AG04450 (cell line): ENCODE results near the gene HOXC10. TPM values are rescaled to one million over a fixed set of nuclear protein-coding genes. Genes with fewer than 3 reads are reported as not detected.

ENCODE experiments used
- CTCF ChIA-PET: fragments of 300-600, 350-600 bp; formaldehyde crosslinking; extraction: SDS; loops from one replicate; lab custom pipeline; 2022; ENCODE audit warnings: antibody characterized with exemption, inconsistent platforms; lab: Charles Lee
- POLR2A ChIA-PET: fragments of 350-600 bp; formaldehyde crosslinking; extraction: SDS; loops from one replicate; lab custom pipeline; 2021; ENCODE audit warnings: antibody characterized with exemption, inconsistent platforms; lab: Yijun Ruan, JAX
- DNase-seq: peaks from one replicate; pipeline ENCODE4 v3.0.0-alpha.2; 2011; ENCODE audit warnings: low read depth, low spot score
- H3K27ac ChIP-seq: one replicate; pipeline ENCODE4 v1.5.1; 2012; ENCODE audit warnings: low read depth, low read length, control low read depth
- H3K27me3 ChIP-seq: one replicate; pipeline ENCODE4 v1.6.0; 2012; ENCODE audit warnings: low read length; ENCODE audit not compliant: control insufficient read depth, insufficient read depth
- H3K4me3 ChIP-seq: 2 replicates; pipeline ENCODE4 v1.5.1; 2011; ENCODE audit warnings: mild to moderate bottlenecking, low read depth, low read length, control low read depth
- H3K9me3 ChIP-seq: 2 replicates; pipeline ENCODE4 v1.5.1; 2012; ENCODE audit warnings: low read length; ENCODE audit not compliant: control insufficient read depth, insufficient read depth
- polyA plus RNA-seq: library from polyadenylated mRNA; depleted of rRNA; stranded (reverse); fragments of >200 nt; gene quantifications from 2 replicates; pipeline ENCODE4 v1.2.3, GENCODE V29; 2011
- TF ChIP-seq, protein P1 (sequence below): IDR thresholded peaks from 2 replicates; pipeline ENCODE4 v1.5.1; 2011; ENCODE audit warnings: low read depth, low read length, control low read depth, inconsistent platforms

The HOXC10 gene
- polyA plus RNA-seq, 1 experiment, result not detected

DNA sequence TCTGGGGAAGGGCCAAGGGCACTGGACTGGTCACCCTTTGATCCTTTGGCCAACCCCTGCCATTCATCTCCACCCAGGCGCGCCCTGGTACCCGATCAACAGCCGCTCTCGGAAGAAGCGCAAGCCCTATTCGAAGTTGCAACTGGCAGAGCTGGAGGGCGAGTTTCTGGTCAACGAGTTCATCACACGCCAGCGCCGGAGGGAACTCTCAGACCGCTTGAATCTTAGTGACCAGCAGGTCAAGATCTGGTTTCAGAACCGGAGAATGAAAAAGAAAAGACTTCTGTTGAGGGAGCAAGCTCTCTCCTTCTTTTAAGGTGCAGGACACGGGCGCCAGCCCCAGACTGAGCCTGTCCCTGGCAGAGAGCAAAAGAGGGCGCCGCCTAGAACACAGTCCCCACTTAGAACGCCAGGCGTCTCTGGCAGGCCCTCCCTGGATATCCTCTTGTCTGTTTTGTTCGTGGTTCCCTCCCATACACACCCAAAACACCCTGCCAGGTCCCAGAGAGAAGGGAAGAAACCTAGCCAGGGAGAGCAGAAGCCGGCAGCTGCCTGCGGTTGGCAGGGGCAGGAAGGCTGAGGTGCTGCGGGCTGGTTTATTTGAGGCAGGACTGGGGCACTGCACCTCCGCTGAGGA, 28.6 kb upstream of the HOXC10 start:
- CTCF ChIA-PET, result no interaction called here
- H3K9me3 ChIP-seq, result peaks cover 13% of the 10 kb centered on the region; the same call in 1 of the 2 replicates
- no peak for DNase-seq
- peaks cover 95% of the 10 kb centered on the region for H3K27me3 ChIP-seq
- POLR2A ChIA-PET, result no interaction called here
- no peak overlapping the region for H3K4me3 ChIP-seq
- TF ChIP-seq, protein P1, sequence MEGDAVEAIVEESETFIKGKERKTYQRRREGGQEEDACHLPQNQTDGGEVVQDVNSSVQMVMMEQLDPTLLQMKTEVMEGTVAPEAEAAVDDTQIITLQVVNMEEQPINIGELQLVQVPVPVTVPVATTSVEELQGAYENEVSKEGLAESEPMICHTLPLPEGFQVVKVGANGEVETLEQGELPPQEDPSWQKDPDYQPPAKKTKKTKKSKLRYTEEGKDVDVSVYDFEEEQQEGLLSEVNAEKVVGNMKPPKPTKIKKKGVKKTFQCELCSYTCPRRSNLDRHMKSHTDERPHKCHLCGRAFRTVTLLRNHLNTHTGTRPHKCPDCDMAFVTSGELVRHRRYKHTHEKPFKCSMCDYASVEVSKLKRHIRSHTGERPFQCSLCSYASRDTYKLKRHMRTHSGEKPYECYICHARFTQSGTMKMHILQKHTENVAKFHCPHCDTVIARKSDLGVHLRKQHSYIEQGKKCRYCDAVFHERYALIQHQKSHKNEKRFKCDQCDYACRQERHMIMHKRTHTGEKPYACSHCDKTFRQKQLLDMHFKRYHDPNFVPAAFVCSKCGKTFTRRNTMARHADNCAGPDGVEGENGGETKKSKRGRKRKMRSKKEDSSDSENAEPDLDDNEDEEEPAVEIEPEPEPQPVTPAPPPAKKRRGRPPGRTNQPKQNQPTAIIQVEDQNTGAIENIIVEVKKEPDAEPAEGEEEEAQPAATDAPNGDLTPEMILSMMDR, result no peak
- H3K27ac ChIP-seq, result no peak overlapping the region

DNA sequence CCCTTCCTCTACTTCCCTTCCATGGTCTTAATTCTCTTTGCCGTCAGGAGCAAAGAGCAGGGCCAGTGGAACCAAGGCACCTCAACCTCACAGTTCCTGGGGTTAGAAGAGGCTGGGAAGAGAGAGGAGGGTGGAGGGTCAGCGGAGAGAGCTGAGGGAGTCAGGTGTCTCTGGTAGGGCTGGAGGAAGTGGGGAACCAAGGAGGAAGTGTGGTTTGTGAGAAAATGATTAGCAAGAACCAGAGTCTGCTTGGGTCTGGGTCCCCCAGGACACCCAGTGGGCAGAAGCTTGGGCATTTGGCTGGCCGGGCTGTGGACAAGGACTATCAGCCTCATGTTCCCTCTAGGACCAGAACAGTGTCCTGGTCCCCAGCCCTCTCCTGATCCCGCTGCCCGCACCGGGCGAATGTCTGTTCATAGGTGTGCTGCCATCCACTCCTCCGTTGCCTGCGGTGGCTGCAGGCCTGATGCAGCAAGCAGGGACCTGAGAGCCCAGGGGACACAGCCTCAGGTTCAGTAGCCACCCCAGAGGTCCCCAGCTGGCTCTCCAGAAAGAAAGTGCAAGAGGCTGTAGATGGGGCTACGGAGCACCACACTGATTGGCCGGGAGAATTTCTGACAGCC, 27.9 kb upstream of the HOXC10 start:
- Histone ChIP-seq H3K9me3 (peaks cover 9% of the 10 kb centered on the region; the same call in 1 of the 2 replicates), H3K27ac (no peak overlapping the region), H3K4me3 (no peak overlapping the region), H3K27me3 (peaks cover 95% of the 10 kb centered on the region)
- no peak for DNase-seq
- ChIA-PET POLR2A (no interaction called here), CTCF (no interaction called here)
- TF ChIP-seq, protein P1, result no peak

DNA sequence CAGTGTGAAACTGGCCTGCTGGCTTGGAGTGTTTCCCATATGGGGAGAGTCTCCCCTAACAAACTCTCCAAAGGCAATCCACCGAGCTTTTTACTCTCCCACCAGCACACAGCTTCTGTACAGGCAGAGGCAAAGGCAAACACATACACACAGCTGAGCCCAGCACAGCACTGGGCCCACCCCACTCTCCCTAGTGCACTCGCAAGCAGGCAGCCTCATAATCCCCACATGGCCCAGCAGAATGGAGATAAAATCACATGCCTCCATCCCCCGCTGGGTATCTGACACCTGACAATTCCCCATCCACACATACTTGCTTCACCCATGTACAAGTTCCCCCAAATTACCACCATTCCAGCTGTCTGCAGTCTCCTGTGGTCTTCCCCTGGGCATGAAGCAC, 26.8 kb upstream of the HOXC10 start:
- Histone ChIP-seq H3K27ac (no peak overlapping the region), H3K4me3 (no peak overlapping the region), H3K9me3 (peaks cover 5% of the 10 kb centered on the region; the same call in 1 of the 2 replicates), H3K27me3 (peaks cover 96% of the 10 kb centered on the region)
- POLR2A ChIA-PET, result no interaction called here
- no peak for DNase-seq
- CTCF ChIA-PET, result no interaction called here
- TF ChIP-seq, protein P1, result no peak

DNA sequence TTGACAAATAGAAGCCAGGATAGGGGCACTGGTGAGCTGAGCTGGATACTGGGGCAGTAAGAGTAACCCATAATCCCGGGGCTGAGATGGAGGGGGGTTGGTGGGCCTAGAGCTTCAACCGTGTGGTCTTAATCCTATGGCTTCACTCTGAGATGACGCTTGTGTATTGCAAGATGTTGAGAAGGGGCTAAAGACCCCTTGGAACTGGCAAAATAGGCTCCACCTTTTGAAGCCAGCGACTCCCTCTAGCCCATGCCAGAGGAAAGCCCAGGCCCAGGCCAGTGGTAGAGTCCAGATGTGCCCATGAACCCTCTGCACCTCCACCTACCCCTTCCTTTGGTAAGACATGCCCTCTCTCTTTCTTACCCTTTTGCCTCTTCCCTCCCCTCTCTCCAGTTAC, 25.6 kb upstream of the HOXC10 start:
- TF ChIP-seq, protein P1, result no peak
- Histone ChIP-seq H3K9me3 (peaks cover 8% of the 10 kb centered on the region; the same call in 1 of the 2 replicates), H3K4me3 (no peak overlapping the region), H3K27ac (no peak overlapping the region), H3K27me3 (peaks cover 96% of the 10 kb centered on the region)
- ChIA-PET POLR2A (no interaction called here), CTCF (interaction anchor here (0.7 kb wide), 1 partner anchor 763 kb away, joined by 7 read pairs; no protein-coding TSS in a partner anchor)
- DNase-seq, result no peak
